ENCODE data around the gene CEP85L. TPM values are rescaled to one million over a fixed set of nuclear protein-coding genes. Genes with fewer than 3 reads are reported as not detected.

Gene CEP85L
- total and polyA plus RNA-seq, 2 of the 13 experiments (the other 11 are each of a cell fraction or from before 2014, with no cell fraction given) = 0.44 to 1.7 TPM

DNA sequence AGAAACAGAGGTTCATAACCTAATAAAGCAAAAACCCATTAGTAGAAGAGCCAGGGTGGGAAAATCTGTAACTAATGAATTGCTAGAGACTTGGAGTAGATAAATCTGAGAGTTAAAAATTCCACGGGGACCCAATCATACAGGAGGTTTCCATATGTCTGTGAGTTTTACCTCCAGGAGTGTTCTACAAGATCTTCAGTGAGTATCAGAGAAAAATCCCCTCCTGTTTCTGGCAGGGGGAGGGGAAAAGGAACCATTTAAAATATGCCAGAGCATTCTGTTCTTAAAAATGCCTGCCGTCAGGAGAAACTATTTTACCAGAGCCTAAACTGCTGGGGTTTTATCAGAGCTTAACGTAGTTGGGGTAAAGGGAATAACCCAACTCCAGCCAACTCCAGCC is 157.3 kb downstream of the CEP85L start:
- CTCF ChIA-PET (ENCODE audit: low intra/inter-chr PET ratio, low total read pairs) = no interaction called here
- intact Hi-C loops (cut with micrococcal nuclease; ENCODE audit: unreplicated experiment) = no loop called here

More for the DNA sequence above, 157.3 kb downstream of the CEP85L start:
- DNase-seq (ENCODE audit: low spot score) (no peak), FAIRE-seq (no peak), ATAC-seq (no peak)
- Histone ChIP-seq H2AFZ (ENCODE audit: low read length) (no peak overlapping the region), H3K4me3 (replicated peaks in 1 of 3; ENCODE audit: insufficient read depth in 1 of 3, low read depth in 2 of 3, low read length in 3 of 3) (no peak overlapping the region), H3K4me2 (ENCODE audit: low read depth, low read length) (no peak overlapping the region), H3K4me1 (ENCODE audit: insufficient read depth, low read length) (no peaks in the 10 kb centered on the region), H3K27me3 (ENCODE audit: control insufficient read depth in 1 of 2, insufficient read depth in 2 of 2, low read length in 2 of 2) (no peaks in the 10 kb centered on the region), H3K36me3 (replicated peaks in 1 of 2; ENCODE audit: control insufficient read depth in 1 of 2, insufficient read depth in 2 of 2, low read length in 2 of 2) (no peaks in the 10 kb centered on the region), H3K27ac (ENCODE audit: extremely low read length, insufficient read depth, low read length) (no peak overlapping the region), H3K9ac (ENCODE audit: insufficient read depth, low read depth, low read length) (no peak overlapping the region), H3K9me3 (ENCODE audit: low read length) (peaks cover 11% of the 10 kb centered on the region), H4K20me1 (ENCODE audit: insufficient read depth, low read length) (no peaks in the 10 kb centered on the region), H3K79me2 (ENCODE audit: insufficient read depth, low read length) (no peaks in the 10 kb centered on the region)
- POLR2A ChIA-PET = no interaction called here
- 65% methylated on average over 3 of the region's 3 CpGs for WGBS (ENCODE audit: low lambda C conversion rate)
- in situ Hi-C loops (cut with HindIII; ENCODE audit: extremely low pct_ligation_motif_present, low pct_unique_long_range_greater_than_20kb) = no loop called here
- TF ChIP-seq, protein P1, sequence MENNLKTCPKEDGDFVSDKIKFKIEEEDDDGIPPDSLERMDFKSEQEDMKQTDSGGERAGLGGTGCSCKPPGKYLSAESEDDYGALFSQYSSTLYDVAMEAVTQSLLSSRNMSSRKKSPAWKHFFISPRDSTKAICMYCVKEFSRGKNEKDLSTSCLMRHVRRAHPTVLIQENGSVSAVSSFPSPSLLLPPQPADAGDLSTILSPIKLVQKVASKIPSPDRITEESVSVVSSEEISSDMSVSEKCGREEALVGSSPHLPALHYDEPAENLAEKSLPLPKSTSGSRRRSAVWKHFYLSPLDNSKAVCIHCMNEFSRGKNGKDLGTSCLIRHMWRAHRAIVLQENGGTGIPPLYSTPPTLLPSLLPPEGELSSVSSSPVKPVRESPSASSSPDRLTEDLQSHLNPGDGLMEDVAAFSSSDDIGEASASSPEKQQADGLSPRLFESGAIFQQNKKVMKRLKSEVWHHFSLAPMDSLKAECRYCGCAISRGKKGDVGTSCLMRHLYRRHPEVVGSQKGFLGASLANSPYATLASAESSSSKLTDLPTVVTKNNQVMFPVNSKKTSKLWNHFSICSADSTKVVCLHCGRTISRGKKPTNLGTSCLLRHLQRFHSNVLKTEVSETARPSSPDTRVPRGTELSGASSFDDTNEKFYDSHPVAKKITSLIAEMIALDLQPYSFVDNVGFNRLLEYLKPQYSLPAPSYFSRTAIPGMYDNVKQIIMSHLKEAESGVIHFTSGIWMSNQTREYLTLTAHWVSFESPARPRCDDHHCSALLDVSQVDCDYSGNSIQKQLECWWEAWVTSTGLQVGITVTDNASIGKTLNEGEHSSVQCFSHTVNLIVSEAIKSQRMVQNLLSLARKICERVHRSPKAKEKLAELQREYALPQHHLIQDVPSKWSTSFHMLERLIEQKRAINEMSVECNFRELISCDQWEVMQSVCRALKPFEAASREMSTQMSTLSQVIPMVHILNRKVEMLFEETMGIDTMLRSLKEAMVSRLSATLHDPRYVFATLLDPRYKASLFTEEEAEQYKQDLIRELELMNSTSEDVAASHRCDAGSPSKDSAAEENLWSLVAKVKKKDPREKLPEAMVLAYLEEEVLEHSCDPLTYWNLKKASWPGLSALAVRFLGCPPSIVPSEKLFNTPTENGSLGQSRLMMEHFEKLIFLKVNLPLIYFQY (CRISPR knock-in tag; IDR thresholded peaks at IDR 0.05; ENCODE audit: borderline replicate concordance) = no peak
- TF ChIP-seq FOXA1 (IDR thresholded peaks at IDR 0.05) (no peak), FOXA1 (CRISPR knock-in tag; IDR thresholded peaks at IDR 0.05) (no peak), ZSCAN22 (CRISPR knock-in tag; IDR thresholded peaks at IDR 0.05) (no peak), ZKSCAN1 (IDR thresholded peaks at IDR 0.05; ENCODE audit: low read length) (no peak), IRX3 (CRISPR knock-in tag; IDR thresholded peaks at IDR 0.05; ENCODE audit: borderline replicate concordance, low read depth) (no peak), SRSF1 (optimal IDR thresholded peaks at IDR 0.05; ENCODE audit: low read depth, low read length) (no peak), ATF7-NPFF (CRISPR knock-in tag; IDR thresholded peaks at IDR 0.05; ENCODE audit: low read depth) (no peak), TP53 (CRISPR knock-in tag; conservative IDR thresholded peaks at IDR 0.05) (no peak), ZNF256 (CRISPR knock-in tag; conservative IDR thresholded peaks at IDR 0.05) (no peak)
- TF ChIP-seq, protein P2, sequence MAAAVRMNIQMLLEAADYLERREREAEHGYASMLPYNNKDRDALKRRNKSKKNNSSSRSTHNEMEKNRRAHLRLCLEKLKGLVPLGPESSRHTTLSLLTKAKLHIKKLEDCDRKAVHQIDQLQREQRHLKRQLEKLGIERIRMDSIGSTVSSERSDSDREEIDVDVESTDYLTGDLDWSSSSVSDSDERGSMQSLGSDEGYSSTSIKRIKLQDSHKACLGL (CRISPR knock-in tag; IDR thresholded peaks at IDR 0.05) = no peak
- no TSS peak for BruUV-seq (replicated peaks)

Data from HepG2 (cell line).